Left hindlimb (tissue), 1 donor: Measurements from ENCODE around the gene ATCAY.
"Not testable (repeated sequence)": the region's sequence is repeated elsewhere in the genome, so short reads cannot be mapped to it uniquely, and the experiment has no call there.

Experiments used
- DNase-seq: peaks from one replicate; pipeline ENCODE4 v3.0.0-alpha.2; 2018

ATCAY gene

DNA sequence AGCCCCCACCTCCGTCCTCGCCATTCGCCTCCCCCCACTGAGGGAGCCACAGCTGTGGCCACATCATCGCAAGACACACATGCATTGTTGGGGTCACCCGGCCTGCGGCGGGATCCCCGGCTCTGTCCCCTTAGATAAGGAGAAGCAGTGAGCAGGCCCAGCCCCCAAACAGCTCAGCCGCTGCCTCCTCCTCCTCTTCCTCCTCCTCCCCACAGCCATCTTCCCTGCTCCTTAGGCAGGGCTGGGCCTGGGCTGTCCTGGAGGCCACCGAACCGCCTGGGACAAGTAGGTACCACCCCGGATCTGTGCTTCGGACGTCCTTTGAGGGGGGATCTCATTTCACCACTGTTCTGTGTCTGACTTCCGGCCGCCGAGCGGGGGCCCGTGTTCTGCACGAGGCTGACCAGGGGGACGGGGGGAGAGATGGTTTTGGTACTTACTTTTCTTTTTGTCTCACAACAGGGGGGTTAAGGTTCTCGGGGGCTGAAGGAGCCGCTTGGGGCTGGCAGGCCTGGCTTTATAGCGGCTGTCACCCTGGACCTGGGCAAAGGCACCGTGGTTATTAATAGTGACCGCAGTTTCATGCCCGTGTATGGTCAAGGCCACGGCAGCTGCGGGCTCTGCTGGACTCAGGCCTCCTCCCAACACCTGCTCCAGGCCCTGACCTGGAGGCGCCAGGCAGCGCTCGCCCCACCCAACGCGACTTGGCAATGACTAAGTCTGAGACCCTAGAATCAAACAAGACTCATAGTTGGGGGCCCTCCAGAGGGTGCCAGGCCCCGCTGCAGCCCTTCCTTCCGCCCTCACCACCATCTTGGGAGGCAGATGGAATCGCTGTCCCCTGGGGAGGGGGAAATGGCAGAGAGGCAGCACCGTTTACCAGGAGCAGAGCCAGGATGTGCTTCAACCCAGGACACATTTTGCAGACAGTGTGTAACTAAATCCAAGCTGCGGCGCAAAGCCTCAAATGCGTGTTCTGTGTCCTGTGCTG is 70.7 kb downstream of the ATCAY start:
- no peak for DNase-seq

DNA sequence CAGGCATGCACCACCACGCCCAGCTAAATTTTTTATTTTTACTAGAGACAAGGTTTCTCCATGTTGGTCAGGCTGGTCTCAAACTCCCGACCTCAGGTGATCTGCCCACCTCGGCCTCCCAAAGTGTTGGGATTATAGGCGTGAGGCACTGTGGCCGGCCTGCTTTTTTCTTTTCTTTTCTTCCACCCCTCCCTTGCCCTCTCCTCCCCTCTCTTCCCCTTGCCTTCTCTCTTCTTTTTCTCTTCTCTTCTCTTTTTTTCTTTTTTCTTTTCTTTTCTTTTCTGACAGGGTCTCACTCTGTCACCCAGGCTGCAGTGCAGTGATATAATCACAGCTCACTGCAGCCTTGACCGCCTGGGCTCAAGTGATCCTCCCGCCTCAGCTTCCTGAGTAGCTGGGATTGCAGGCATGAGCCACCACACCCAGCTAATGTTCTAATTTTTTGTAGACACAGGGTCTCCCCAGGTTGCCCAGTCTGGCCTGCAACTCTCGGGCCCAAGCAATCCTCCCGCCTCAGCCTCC is 72.3 kb downstream of the ATCAY start:
- DNase-seq: not testable (repeated sequence)

DNA sequence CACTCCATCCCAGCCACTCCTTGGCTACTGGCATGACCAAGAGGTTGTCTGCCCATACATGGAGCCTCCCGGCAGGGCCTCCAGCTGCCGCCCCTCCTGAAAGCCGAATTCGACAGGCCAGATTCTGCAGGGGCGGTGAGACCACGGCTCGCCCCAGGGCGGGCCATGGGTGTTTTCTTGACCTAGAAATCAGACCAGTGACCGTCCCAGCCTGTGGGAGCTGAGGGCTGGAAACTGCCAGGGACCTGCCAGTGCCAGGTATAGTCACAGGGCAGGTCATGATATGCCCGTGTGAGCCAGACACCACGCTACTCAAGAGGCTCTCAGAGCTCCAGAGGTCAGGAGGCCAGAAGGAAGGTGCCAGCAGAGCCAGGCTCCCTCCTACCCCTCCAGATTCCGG is 73.6 kb downstream of the ATCAY start:
- DNase-seq: no peak

DNA sequence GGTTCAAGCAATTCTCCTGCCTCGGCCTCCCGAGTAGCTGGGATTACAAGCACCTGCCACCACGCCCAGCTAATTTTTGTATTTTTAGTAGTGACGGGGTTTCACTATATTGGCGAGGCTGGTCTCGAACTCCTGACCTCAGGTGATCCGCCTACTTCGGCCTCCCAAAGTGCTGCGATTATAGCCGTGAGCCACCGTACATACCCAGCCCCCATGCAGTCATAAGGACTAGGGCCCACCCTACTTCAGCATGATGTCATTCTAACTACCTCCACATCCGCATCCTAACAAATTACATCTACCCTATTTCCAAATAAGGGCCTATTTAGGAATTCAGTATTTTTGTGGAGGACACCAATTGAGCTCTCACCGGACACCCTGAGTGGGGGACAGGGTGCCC is 74.8 kb downstream of the ATCAY start:
- not testable (repeated sequence) for DNase-seq

DNA sequence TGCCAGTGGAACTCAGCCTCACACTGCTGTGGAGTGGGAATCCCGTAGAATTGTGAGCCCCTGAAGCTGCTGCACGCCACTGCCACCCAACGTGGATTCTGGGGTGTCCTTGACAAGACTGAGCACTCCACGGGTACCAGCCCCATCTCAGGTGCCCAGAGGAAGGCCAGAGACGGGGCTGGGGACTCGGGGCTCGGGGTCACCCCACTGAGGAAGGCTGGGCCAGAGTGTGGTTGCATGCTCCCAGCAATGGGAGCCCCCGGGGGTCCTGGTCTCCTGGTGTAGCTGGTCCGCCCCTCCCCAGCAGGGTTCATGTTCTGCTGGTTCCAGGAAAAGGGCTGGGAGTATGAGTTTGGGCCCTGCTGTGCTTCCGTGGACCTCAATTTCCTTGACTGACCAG is 75.2 kb downstream of the ATCAY start:
- no peak for DNase-seq

DNA sequence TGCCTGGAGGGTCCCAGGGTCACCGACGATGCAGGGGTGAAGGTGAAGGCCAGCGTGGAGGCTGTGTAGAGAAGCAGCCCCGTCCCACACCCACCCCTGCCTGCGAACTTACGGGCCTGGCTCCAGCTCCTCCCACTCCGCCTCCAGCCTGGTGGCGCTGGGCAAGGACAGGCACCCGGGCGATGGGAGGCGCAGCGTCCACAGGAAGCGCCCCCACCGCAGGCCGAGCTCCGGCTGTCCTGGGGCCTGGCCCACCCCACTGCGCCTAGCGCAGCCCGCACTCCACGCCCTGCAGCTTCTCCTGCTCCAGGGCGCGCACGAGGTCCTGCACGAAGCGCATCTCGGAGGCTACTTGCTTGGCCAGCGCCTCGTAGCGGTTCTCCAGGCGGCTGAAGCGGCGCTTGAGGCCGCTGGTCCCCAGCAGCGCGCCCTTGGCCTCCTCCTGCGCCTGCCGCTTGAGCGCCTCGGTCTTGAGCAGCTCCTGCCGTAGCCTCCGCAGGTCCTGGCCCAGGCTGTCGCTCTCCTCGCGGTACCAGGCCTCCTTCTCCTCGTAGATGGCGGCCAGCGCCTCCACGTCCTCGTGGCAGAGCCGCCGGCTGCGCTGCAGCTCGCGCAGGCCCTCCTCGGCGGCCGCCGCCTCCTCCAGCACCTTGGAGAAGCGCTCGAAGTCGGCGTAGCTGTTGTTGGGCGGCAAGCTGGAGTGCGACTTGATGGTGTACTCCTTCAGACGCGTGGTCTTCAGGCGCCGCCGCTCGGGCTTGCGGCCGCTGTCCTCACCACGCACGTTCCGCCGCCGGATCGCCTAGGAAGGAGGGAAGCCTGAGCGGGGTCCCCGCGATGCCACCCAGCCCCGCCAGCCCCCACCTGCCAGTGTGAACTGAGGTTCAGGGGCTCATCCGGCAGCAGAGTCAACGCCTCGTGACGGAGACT is 78.6 kb downstream of the ATCAY start:
- DNase-seq: no peak

DNA sequence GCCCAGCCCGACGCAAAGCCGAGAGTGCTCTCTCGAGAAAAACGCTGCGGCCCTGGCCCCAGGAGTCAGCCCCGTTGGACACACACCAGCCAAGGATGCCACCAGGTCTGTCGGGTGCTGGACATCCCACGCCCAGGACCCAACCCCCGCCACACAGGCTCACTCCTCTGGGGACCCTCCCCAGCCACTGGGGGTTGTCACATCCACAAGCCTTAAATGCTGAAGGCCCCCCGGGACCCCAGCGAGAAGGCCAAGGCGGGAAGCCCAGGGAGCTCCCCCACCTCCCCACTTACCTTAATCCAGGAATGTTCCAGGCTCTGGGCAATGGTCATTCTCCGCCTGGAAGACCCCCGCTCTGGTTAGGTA is 79.3 kb downstream of the ATCAY start:
- no peak for DNase-seq

DNA sequence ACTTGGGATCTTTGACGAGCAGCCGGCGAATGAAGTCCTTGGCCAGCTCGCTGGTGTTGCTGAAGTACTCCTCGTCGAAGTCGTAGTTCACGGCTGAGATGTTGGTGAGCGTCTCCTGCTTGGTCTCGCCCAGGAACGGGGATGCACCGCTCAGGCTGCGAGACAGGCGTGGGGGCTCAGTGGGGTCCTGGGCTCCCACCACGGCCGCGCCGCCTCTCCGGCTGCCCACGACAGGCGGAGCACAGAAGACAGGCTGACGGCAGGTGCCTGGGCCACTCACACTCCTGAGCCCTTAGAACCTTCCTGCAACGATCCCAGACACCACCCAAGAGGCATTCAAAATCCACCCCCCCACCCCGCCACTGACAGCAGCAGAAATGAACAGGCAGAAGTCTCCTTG is 80.5 kb downstream of the ATCAY start:
- no peak for DNase-seq

DNA sequence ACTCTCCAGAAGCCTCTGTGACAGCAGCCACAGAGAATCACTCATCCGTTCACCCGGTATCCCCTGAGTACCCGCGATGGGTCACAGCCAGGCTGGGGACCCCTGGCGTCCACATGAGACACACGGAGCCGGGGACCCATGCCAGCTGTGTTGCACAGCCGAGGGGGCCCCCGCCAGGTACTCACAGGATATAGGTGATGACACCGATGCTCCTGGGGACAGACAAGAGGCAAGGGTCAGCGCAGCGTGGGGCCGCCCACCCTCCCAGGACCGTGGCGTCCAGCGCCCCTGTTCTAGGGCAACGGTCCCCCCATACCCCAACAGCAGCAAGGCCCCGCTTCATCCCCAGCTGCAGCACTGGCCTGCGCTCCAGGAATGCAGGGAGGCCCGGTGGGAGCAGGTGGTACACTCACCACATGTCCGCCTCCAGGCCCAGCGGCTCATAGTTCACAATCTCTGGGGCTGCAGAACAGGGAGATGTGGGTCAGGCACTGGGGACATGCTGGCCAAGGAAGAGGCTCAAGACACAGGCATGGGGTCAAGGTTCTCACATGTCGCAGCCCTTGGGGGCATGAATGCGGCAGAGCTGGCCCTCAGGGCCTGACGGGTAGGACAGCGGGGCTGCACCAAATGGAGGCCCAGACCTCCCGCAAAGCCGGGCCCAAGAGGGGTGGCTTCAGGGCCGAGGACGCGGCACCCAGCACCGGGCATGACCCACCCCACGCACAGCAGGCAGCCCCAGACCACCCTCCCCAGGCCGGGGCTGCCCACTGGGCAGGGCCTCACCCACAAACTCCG is 83.2 kb downstream of the ATCAY start:
- no peak for DNase-seq

DNA sequence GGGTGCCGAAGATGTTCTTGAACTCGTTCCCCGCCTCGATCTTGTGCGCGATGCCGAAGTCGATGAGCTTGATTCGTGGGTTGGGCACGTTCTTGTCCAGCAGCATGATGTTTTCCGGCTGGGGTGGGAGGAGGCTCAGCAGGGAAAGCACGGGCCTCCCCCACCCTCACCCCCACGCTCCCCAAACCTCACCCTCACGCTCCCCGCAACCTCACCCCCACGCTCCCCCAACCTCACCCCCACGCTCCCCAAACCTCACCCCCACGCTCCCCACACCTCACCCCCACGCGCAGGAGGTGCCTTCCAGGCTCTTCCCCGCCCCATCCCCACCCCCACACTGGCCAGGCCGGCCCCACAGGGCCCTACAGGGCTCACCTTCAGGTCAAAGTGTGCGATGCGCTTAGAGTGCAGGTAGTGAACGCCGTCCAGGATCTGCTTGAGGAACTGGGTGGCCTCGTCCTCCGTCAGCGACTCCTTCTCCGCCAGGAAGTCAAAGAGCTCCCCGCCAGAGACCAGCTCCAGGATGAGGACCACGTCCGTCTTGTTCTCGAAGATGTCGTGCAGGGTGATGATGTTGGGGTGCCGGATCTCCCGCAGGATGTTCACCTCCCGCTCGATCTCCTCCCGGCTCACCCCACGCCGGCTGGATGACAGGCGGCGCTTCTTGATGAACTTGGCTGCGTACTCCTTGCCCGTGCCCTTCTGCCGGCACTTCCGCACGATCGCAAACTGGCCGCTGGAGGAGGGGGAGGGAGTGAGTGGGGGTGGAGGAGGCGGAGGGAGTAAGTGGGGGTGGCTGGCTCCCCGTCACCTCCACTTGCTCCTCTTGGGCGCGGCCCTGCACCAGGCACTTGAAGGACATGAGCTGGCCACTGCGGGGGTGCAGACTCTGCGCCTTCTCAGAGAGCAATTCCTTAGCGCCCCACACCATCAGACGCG is 84.0 kb downstream of the ATCAY start:
- no peak for DNase-seq

DNA sequence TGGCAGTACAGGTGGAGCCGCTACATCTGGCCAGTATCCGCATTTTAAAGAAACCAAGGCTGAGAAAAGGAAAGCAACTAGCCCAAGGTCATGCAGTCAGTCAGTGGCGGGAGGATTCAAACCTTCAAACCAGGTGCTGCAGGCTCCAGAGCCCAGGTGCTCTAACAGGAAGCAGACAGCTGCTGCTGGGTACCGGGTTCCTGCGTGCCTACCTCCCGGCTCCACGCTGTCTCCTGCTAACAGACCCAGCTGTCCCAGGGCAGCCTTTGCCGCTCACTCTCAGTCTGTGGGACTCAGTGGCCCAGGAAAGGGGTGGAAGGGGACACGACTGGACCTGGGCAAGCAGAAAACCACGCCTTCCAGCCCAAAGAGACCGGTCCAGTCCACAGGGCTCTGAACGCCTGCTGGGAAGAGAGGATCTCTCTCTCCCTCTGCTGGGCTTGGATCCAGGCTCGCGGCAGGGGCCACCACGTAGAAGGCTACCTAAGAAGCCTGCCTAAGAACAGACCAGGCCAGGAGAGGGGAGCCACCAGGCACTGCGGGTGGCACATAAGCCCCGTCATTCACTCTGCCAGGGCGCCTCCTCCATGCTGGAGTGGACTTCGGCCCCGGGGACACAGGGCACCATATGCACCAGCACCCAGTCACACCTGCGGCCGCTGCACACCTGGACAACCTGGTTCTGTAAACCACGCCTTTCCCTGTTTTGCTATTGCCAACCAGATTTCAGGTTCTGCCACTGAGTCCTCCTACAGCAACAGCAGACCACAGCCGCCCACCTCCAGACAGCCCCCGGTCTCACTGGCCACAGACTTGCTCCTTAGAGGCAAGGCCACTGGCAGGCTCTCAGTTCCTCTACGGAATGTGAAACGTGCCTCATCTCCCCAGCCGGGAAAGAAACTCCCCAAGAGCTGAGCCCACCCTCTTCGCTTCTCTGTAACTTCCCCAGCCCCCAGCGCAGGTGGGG is 85.8 kb downstream of the ATCAY start:
- no peak for DNase-seq

DNA sequence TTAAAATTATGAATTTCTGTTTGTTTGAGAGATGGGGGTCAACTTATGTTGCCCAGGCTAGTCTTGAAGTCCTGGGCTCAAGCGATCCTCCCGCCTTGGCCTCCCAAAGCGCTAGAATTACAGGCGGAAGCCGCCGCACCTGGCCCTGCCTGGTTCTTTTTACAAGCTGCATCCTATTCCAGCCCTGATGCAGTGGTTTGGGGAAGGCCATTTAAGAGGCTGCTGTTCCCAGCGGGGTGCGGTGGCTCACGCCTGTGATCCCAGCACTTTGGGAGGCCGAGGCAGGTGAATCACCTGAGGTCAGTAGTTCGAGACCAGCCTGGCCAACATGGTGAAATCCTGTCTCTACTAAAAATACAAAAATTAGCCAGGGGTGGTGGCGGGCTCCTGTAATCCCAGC is 87.5 kb downstream of the ATCAY start:
- DNase-seq: not testable (repeated sequence)

DNA sequence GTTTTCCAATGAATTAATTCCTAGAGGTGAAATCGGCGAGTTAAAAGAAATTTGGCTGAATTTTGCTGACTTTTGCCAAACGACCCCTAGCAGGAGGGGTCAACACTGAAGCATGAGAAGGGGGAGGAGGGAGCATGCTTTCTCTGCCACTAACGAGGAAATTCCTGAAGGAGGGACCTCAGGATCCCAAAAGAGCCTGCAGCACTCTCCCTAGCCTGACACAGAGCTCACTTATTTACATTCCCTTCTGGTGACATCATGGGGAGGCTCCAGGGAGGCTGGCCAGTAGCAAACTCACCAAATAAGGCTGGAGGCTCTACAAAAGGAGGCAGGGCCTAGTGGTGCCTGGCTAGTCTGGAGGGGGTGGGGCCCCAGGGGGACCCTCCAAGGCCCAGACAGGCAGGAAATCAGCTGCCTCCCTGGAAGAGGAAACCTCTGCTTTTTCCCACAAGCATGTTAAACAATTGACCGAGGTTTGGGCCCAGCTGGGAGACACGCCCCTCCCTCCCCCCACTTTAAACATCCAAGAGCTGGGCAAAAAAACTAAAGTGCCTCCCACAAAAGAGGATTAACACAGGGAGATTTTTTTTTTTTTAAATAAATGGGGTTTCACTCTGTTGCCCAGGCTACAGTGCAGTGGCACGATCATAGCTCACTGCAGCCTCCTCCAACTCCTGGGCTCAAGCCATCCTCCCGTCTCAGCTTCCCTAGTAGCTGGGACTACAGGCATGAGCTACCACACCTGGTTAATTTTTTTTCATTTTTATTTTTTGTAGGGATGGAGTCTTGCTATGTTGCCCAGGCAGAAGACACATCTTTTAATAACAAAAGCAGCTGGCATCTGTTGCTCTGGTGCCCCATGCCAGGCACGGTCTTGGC is 88.3 kb downstream of the ATCAY start:
- peak; percentile 90 for DNase-seq

DNA sequence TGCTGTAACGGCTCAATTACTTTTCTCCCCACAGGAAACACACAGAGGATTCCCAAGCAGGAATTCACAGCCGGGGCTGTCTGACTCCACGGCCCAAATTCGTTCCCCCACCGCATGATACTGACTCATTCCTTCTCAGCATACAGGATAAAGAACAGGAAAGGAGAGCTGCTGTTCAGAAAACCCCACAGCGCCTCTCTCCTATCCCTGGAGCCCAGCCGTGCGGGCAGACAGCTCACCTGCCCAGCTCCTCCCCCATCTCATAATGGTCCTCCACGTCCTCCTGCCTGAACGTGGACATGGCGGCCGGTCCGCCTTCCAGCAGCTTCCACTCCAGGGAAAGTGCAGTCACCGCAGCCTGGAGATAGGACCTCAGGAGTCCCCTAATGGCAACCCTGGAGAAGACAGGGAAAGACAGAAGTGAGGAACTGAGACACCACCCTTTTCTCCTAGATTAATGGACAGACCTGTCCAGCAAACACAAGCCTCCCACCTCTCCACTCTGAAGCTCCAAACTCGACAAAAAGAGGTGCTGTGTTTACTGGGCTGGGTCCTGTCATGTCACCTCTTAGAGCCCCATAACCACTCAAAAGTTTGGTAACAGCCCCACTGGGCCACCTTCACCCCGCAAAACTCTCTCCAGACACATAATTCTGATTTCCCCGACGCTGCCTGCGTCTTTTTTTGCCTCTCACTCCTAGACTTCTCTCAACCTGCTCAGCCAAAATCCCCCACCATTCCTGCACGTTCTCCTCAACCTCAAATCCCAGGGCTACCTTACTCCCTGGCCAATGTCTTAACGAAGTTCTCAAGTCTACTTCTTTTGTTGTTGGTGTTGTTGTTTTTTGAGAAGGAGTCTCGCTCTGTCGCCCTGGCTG is 89.2 kb downstream of the ATCAY start:
- DNase-seq: no peak

DNA sequence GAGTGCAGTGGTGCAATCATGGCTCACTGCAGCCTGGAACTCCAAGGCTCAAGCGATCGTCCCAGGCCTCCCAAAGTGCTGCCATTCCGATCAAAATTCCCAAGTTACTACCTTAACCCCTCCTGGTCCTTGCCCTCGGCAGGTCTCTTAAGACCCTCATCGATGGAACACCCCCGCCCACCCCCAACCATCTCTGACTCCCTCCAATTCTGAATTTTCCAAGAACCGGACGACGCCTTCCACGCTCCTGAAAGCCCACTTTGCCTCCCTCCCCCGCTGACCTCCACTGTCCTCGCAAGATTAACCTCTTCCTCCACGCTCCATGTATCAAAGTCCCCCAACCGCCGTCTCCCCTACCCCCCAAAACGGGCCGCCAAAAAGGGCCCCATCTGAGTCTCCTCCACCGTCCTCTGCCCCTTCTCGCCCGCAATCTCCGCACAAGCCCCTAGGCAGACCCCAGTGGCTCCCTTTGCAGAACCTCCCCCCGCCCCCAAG is 89.9 kb downstream of the ATCAY start:
- no peak for DNase-seq

DNA sequence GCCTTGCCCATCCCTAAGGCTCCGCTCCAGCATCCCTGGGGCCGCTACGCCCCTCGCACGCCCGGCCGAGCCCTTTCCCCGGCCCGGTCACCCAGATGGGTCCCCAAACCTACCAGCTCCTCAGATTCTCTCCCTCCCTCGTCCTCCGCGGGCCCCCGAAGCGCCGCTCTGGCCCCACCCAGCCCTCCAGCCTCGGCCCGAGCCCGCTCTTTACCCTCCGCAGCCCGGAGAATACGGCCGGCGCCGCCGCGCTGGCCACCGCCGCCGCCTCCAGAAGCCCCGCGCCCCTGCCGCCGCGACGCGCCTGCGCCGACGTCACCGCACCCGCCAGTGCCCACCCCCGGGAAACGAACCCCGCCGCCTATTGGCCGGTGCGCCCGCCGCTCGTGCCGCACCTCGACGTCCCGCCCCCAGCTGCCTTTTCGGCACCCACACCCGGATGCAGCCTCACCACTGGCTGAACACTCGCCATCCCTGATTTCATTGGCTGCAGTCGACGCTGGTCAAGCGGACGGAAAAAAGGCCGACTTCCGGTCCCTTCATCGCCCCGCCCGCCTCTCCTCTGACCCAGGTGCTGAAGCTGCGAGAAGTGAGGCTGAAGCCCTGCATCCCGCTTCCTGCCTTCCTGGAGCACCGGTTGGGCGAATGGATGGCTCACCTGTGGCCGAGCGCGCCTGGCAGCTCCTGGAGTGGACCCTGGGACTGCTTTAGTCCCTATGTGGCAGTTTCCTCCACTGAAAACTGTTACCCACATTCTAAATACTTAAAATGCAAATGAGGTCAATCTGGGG is 90.5 kb downstream of the ATCAY start, which contains the start of gene DAPK3:
Gene DAPK3, minus strand, starts transcription at position 292 of the 791 bp plus-strand sequence. CDS start 1,364 bp downstream, outside the sequence.
- DNase-seq: peak; percentile 98

DNA sequence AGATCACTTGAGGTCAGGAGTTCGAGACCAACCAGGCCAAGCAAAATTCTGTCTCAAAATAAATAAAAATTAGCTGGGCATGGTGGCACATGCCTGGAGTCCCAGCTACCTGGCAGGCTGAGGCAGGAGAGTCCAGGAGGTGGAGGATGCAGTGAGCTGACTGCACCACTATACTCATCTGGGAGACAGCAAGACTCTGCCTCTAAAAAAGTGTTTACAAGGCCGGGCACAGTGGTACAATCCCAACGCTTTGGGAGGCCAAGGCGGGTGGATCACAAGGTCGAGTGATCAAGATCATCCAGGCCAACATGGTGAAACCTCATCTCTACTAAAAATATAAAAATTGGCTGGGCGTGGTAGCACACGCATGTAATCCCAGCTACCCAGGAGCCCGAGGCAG is 94.7 kb downstream of the ATCAY start:
- DNase-seq: no peak
